Smooth muscle cell (in vitro differentiated cells): Measurements from ENCODE around the gene SOBP. TPM values are rescaled to one million over a fixed set of nuclear protein-coding genes. Genes with fewer than 3 reads are reported as not detected.

Experiments used
- DNase-seq: peaks from one replicate; lab custom pipeline; 2025; ENCODE audit not compliant: unreplicated experiment; lab: John Stamatoyannopoulos, UW
- H2AFZ ChIP-seq: fragments of 200-600 bp; sonication (generic); 2 replicates; pipeline ENCODE4 v1.6.0; 2016; ENCODE audit warnings: antibody characterized with exemption, low read depth, mild to moderate bottlenecking
- H3F3A ChIP-seq: fragments of 200-600 bp; sonication (generic); 2 replicates; pipeline ENCODE4 v1.6.0; 2017; ENCODE audit warnings: antibody characterized with exemption, low read depth
- H3K27ac ChIP-seq: fragments of 200-600 bp; sonication (generic); 2 replicates; pipeline ENCODE4 v1.5.1; 2016; ENCODE audit warnings: low read depth, mild to moderate bottlenecking
- H3K27me3 ChIP-seq: fragments of 200-600 bp; sonication (generic); 2 replicates; pipeline ENCODE4 v1.6.1; 2016; ENCODE audit warnings: low read depth, mild to moderate bottlenecking
- H3K36me3 ChIP-seq: fragments of 200-600 bp; sonication (generic); 2 replicates; pipeline ENCODE4 v1.5.1; 2016; ENCODE audit warnings: low read depth
- H3K4me1 ChIP-seq: fragments of 200-600 bp; sonication (generic); 2 replicates; pipeline ENCODE4 v1.5.1; 2016; ENCODE audit warnings: low read depth
- H3K4me2 ChIP-seq: fragments of 200-600 bp; sonication (generic); 2 replicates; pipeline ENCODE4 v1.6.0; 2016; ENCODE audit warnings: mild to moderate bottlenecking
- H3K4me3 ChIP-seq: fragments of 200-600 bp; sonication (generic); 2 replicates; pipeline ENCODE4 v1.5.1; 2016; ENCODE audit warnings: mild to moderate bottlenecking
- H3K79me2 ChIP-seq: fragments of 200-600 bp; sonication (generic); 2 replicates; pipeline ENCODE4 v1.6.0; 2016; ENCODE audit warnings: low read depth, mild to moderate bottlenecking
- H3K9ac ChIP-seq: fragments of 200-600 bp; sonication (generic); 2 replicates; pipeline ENCODE4 v1.6.0; 2016; ENCODE audit warnings: low read depth
- H3K9me3 ChIP-seq: fragments of 200-600 bp; sonication (generic); replicated peaks from 2 replicates; pipeline ENCODE4 v1.5.1; 2016; ENCODE audit warnings: low read depth
- H4K20me1 ChIP-seq: fragments of 200-600 bp; sonication (generic); 2 replicates; pipeline ENCODE4 v1.6.0; 2016; ENCODE audit warnings: low read depth
- CTCF ChIP-seq: fragments of 200-600 bp; sonication (generic); IDR thresholded peaks from 2 replicates; pipeline ENCODE4 v1.5.1; 2017; ENCODE audit warnings: borderline replicate concordance, mild to moderate bottlenecking, antibody characterized with exemption; ENCODE audit not compliant: insufficient read depth, poor library complexity, severe bottlenecking
- WGBS: methylation state at CpG from one replicate; pipeline ENCODE4 v1.1.7; 2016; ENCODE audit warnings: low lambda C conversion rate; 5-methylcytosine and 5-hydroxymethylcytosine counted together
- polyA plus RNA-seq: library from polyadenylated mRNA; unstranded; fragments of >200 nt; fragmentation: Nextera tagmentation; extraction: Ambion mirVana; gene quantifications from 2 replicates; pipeline ENCODE4 v1.2.1, GENCODE V29; 2016
- total RNA-seq: library from RNA; depleted of rRNA; stranded (reverse); fragments of >200 nt; gene quantifications from 2 replicates; pipeline ENCODE4 v1.2.3, GENCODE V29; 2014

The SOBP gene
- total and polyA plus RNA-seq, 2 experiments from 2014 or later: 0.67 to 4.0 TPM

DNA sequence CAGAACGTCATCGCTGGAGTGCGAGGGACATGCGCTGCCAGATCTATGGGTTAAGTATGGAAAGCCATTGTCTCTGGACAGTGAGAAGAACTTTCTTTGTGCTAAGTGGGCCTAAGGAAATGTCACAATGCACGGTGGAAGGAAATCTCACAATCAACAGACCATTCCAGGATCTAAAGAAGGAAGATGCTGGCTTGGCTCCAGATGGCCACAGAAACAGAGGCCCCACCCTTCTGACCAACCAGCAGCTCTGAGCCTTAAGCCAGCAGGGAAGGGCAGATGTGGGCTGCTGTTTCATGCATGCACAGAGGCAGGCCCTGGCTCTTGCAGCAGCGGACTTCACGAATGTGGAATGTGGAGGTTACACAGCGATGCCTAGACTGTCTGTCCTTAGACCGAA lies 156.3 kb downstream of the SOBP start:
- Histone ChIP-seq H3K9ac (no peak overlapping the region), H3K27ac (no peak overlapping the region), H3K4me1 (no peaks in the 10 kb centered on the region), H3K4me3 (no peak overlapping the region), H3K27me3 (no peaks in the 10 kb centered on the region), H3K9me3 (no peaks in the 10 kb centered on the region), H3K36me3 (no peaks in the 10 kb centered on the region), H2AFZ (no peak overlapping the region), H4K20me1 (no peaks in the 10 kb centered on the region), H3K79me2 (no peaks in the 10 kb centered on the region), H3K4me2 (no peak overlapping the region), H3F3A (no peaks in the 10 kb centered on the region)
- DNase-seq: no peak
- 63% methylated on average over 9 of the region's 9 CpGs for WGBS
- no peak for TF ChIP-seq CTCF

DNA sequence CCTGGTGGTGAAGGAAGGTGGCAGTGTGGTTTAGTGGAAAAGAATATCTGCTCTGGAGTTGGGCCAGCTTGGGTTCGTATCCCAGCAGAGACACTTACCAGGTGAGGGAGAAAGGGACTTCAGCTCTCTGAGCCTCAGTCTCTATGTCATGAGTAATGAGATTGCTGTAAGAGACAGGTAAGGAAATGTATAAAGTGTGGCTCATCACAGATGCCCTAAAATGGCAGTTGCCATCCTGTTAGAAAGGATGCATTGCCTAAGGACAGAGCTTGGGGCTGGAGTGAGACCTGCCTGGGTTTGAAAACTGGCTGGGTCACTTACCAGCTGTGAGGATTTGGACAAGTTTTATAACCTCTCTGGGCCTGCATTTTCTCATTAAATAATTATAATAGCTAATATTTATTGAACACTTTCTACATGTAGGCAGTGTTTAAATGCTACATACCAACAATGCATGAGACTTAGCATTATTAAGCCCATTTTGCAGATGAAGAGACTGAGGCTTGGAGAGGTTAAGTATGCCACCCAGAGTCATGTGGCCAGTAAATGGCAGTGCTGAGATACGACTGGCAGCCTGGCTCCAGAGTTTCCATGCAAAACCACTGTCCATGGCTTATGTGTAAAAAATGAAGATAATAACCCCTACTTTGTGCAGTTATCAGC lies 157.0 kb downstream of the SOBP start:
- H3K4me1 ChIP-seq: no peaks in the 10 kb centered on the region
- no peaks in the 10 kb centered on the region for H3K9me3 ChIP-seq
- H3K9ac ChIP-seq: no peak overlapping the region
- no peak overlapping the region for H3K4me3 ChIP-seq
- 86% methylated on average over 2 of the region's 2 CpGs for WGBS
- no peaks in the 10 kb centered on the region for H3K36me3 ChIP-seq
- DNase-seq: no peak
- H2AFZ ChIP-seq: no peak overlapping the region
- H3K4me2 ChIP-seq: no peak overlapping the region
- no peak overlapping the region for H3K27ac ChIP-seq
- H3F3A ChIP-seq: no peaks in the 10 kb centered on the region
- H3K79me2 ChIP-seq: no peaks in the 10 kb centered on the region
- no peaks in the 10 kb centered on the region for H3K27me3 ChIP-seq
- TF ChIP-seq CTCF: no peak
- H4K20me1 ChIP-seq: no peaks in the 10 kb centered on the region

- H3K4me1 ChIP-seq: no peaks in the 10 kb centered on the region
- H3K9ac ChIP-seq: no peak overlapping the region
- DNase-seq: no peak
- no peak for TF ChIP-seq CTCF
- H4K20me1 ChIP-seq: no peaks in the 10 kb centered on the region
- 64% methylated on average over 9 of the region's 9 CpGs for WGBS
- no peak overlapping the region for H3K4me2 ChIP-seq
- no peaks in the 10 kb centered on the region for H3K27me3 ChIP-seq
- no peaks in the 10 kb centered on the region for H3K9me3 ChIP-seq
- H3K36me3 ChIP-seq: no peaks in the 10 kb centered on the region
- H3K79me2 ChIP-seq: no peaks in the 10 kb centered on the region
- H3K4me3 ChIP-seq: no peak overlapping the region
- H3F3A ChIP-seq: no peaks in the 10 kb centered on the region
- no peak overlapping the region for H2AFZ ChIP-seq
- H3K27ac ChIP-seq: no peak overlapping the region
These were observed 157.6 kb downstream of the SOBP start for GRCh38 chr6:107647439-107647948.

DNA sequence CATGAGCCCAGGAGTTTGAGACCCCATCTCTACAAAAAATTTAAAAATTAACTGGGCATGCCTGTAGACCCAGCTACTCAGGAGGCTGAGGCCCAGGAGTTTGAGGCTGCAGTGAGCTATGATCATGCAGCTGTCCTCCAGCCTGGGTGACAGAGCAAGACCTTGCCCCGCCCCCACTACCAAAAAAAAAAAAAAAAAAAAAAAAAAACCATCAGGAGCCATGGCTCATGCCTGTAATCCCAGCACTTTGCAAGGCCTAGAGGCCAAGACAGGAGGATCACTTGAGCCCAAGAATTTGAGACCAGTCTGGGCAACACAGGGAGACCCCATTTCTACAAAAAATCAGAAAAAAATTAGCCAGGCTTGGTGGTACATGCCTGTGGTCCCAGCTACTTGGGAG lies 159.1 kb downstream of the SOBP start:
- Histone ChIP-seq H3K4me3 (no peak overlapping the region), H3K4me2 (no peak overlapping the region), H3F3A (no peaks in the 10 kb centered on the region), H4K20me1 (no peaks in the 10 kb centered on the region), H2AFZ (no peak overlapping the region), H3K79me2 (no peaks in the 10 kb centered on the region), H3K27ac (no peak overlapping the region), H3K36me3 (no peaks in the 10 kb centered on the region), H3K9ac (no peak overlapping the region), H3K27me3 (no peaks in the 10 kb centered on the region), H3K9me3 (no peaks in the 10 kb centered on the region), H3K4me1 (no peaks in the 10 kb centered on the region)
- TF ChIP-seq CTCF: no peak
- no peak for DNase-seq
- WGBS: 83% methylated on average over 1 of the region's 1 CpG
